Measurements from ENCODE around the gene SGPL1. TPM values are rescaled to one million over a fixed set of nuclear protein-coding genes. Genes with fewer than 3 reads are reported as not detected.

The SGPL1 gene
- polyA plus RNA-seq, 1 donor (not counting 4 experiments of a cell fraction or from before 2014, with no cell fraction given), result 31.4 TPM

DNA sequence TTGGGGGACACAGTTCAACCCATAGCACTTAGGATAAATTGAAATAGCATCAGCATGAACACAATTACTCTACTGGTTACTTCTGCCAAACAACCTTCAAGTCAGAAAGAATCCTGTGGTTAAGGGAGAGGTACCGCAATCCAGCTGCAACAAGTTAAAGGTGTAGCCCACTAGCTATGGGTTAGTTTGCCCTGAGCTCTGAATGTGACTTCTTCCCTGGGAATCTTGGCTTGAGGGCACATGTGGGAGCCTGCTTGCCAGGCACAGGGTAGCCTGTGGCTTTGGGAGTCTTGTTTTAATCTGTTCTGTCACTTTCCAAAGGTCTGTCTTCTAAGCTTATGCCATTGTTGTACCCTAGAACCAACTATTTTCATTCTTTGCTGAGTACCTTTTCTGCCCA, 8.9 kb upstream of the SGPL1 start:
- no peaks in the 10 kb centered on the region for H4K20me1 ChIP-seq (ENCODE audit: control insufficient read depth, extremely low read depth, insufficient read depth, low read length)
- H3K27me3 ChIP-seq (ENCODE audit: control insufficient read depth, extremely low read depth, insufficient read depth, low read length), result no peaks in the 10 kb centered on the region
- no peak overlapping the region for H2AFZ ChIP-seq (ENCODE audit: control insufficient read depth, low read length)
- DNase-seq (ENCODE audit: low read depth, low spot score) (no peak), FAIRE-seq (no peak)
- no peak overlapping the region for H3K4me3 ChIP-seq (ENCODE audit: control insufficient read depth in 2 of 3, extremely low read depth in 1 of 3, insufficient read depth in 2 of 3, low read depth in 1 of 3, low read length in 3 of 3)
- no peak overlapping the region for H3K9ac ChIP-seq (ENCODE audit: control insufficient read depth, extremely low read depth, insufficient read depth, low read length)
- H3K9me3 ChIP-seq (ENCODE audit: control insufficient read depth, low read depth, low read length), result no peaks in the 10 kb centered on the region
- H3K4me1 ChIP-seq (ENCODE audit: control insufficient read depth, extremely low read depth, insufficient read depth, low read length), result peaks cover 12% of the 10 kb centered on the region
- H3K9me1 ChIP-seq (ENCODE audit: control insufficient read depth, extremely low read depth, insufficient read depth, low read length), result no peaks in the 10 kb centered on the region
- no peak overlapping the region for H3K4me2 ChIP-seq (ENCODE audit: control insufficient read depth, extremely low read depth, insufficient read depth, low read depth, low read length)
- no peak overlapping the region for H3K27ac ChIP-seq (ENCODE audit: control insufficient read depth, insufficient read depth, low read length)
- no peaks in the 10 kb centered on the region for H3K36me3 ChIP-seq (ENCODE audit: control insufficient read depth in 2 of 2, extremely low read depth in 1 of 2, insufficient read depth in 2 of 2, low read length in 2 of 2)
- dilution Hi-C loops (cut with MboI; ENCODE audit: extremely low pct_ligation_motif_present, low sequenced_read_pairs), result no loop called here
- H3K79me2 ChIP-seq (ENCODE audit: control insufficient read depth, insufficient read depth, low read length), result no peaks in the 10 kb centered on the region
- TF ChIP-seq, protein P1, sequence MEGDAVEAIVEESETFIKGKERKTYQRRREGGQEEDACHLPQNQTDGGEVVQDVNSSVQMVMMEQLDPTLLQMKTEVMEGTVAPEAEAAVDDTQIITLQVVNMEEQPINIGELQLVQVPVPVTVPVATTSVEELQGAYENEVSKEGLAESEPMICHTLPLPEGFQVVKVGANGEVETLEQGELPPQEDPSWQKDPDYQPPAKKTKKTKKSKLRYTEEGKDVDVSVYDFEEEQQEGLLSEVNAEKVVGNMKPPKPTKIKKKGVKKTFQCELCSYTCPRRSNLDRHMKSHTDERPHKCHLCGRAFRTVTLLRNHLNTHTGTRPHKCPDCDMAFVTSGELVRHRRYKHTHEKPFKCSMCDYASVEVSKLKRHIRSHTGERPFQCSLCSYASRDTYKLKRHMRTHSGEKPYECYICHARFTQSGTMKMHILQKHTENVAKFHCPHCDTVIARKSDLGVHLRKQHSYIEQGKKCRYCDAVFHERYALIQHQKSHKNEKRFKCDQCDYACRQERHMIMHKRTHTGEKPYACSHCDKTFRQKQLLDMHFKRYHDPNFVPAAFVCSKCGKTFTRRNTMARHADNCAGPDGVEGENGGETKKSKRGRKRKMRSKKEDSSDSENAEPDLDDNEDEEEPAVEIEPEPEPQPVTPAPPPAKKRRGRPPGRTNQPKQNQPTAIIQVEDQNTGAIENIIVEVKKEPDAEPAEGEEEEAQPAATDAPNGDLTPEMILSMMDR (optimal IDR thresholded peaks at IDR 0.05 in 1 of 3, IDR thresholded peaks at IDR 0.05 in 1 of 3, conservative IDR thresholded peaks at IDR 0.05 in 1 of 3; ENCODE audit: extremely low read depth in 1 of 3, insufficient read depth in 2 of 3, low read length in 3 of 3), result no peak
- TF ChIP-seq EZH2 (IDR thresholded peaks at IDR 0.05; ENCODE audit: low read length), result no peak

DNA sequence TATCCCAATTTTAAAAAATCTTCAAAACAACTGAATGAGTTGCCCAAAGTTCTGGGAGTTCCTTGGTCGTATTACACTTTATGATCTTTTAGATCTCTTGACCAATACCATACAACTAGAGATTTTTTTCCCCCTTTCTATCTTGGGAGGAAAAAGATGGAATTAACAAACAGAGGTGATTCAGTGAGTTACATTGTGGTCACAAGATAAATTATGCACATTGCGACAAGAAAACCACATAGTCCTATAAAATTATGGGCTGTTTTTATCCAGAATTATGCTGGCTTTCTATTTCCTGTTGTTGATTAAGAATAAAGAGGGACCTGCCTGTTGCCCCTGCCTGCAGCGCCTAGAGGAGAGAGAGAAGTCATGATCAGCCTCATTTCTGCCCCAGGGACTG, 8.2 kb upstream of the SGPL1 start:
- Histone ChIP-seq H3K36me3 (ENCODE audit: control insufficient read depth in 2 of 2, extremely low read depth in 1 of 2, insufficient read depth in 2 of 2, low read length in 2 of 2) (no peaks in the 10 kb centered on the region), H3K27ac (ENCODE audit: control insufficient read depth, insufficient read depth, low read length) (no peak overlapping the region), H3K4me1 (ENCODE audit: control insufficient read depth, extremely low read depth, insufficient read depth, low read length) (peaks cover 12% of the 10 kb centered on the region), H3K9me1 (ENCODE audit: control insufficient read depth, extremely low read depth, insufficient read depth, low read length) (no peaks in the 10 kb centered on the region), H3K4me3 (ENCODE audit: control insufficient read depth in 2 of 3, extremely low read depth in 1 of 3, insufficient read depth in 2 of 3, low read depth in 1 of 3, low read length in 3 of 3) (no peak overlapping the region), H3K9me3 (ENCODE audit: control insufficient read depth, low read depth, low read length) (no peaks in the 10 kb centered on the region), H3K4me2 (ENCODE audit: control insufficient read depth, extremely low read depth, insufficient read depth, low read depth, low read length) (no peak overlapping the region), H4K20me1 (ENCODE audit: control insufficient read depth, extremely low read depth, insufficient read depth, low read length) (no peaks in the 10 kb centered on the region), H2AFZ (ENCODE audit: control insufficient read depth, low read length) (no peak overlapping the region), H3K9ac (ENCODE audit: control insufficient read depth, extremely low read depth, insufficient read depth, low read length) (no peak overlapping the region), H3K27me3 (ENCODE audit: control insufficient read depth, extremely low read depth, insufficient read depth, low read length) (no peaks in the 10 kb centered on the region), H3K79me2 (ENCODE audit: control insufficient read depth, insufficient read depth, low read length) (no peaks in the 10 kb centered on the region)
- FAIRE-seq (no peak), DNase-seq (ENCODE audit: low read depth, low spot score) (no peak)
- dilution Hi-C loops (cut with MboI; ENCODE audit: extremely low pct_ligation_motif_present, low sequenced_read_pairs), result no loop called here
- TF ChIP-seq, protein P1 (optimal IDR thresholded peaks at IDR 0.05 in 1 of 3, IDR thresholded peaks at IDR 0.05 in 1 of 3, conservative IDR thresholded peaks at IDR 0.05 in 1 of 3; ENCODE audit: extremely low read depth in 1 of 3, insufficient read depth in 2 of 3, low read length in 3 of 3), result no peak
- TF ChIP-seq EZH2 (IDR thresholded peaks at IDR 0.05; ENCODE audit: low read length), result no peak
